GM21737 (cell line): ENCODE results near the gene GRIK5.
"Not testable (repeated sequence)": the region's sequence is repeated elsewhere in the genome, so short reads cannot be mapped to it uniquely, and the experiment has no call there.

Experiments
- ATAC-seq: cut with Tn5 transposase; IDR thresholded peaks from one replicate; pipeline ENCODE4 v1.9.1; 2021; ENCODE audit warnings: mild to moderate bottlenecking, moderate library complexity; ENCODE audit not compliant: unreplicated experiment

Gene GRIK5

DNA sequence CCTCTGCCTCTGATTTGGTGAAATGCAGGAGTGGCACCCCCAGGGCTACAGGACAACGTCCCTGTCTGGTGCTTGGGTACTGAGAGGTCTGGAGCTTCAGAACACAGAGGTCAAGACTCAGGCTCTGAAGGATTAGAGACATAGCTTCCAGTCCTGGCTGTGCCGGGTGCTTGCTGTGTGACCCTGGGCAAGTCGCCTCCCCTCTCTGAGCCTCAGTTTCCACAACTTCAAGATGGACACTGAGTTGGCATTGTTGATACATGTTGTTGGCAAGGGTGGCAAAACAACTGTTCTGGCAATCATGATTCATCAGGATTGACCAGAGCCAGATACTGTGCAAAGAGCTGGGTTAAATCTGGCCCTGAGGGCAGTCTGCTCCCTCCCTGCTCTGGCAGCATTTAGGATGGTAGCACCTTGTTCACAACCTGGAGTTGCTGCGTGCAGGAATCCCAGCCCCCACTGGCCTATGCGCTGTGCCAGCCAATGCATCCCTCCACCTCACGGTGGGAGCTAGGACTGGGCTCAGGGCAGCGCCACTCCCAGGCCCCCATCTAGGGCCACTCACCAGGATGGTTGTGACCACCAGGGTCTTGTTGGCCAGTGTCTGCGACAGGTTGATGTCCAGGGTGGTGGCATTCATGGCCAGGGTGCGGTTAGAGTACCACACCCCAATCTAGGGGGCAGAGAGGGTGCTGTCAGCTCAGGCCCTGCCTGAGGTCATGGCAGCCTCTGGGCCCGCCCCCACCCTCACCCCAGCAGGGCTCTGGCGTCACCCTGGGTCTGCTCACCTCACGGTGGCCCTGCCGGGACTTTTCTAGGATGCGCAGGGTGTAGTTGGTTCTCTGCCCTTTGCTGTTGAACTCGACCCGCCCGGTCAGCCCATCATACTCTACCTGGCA lies 16.7 kb downstream of the GRIK5 start:
- no peak for ATAC-seq

DNA sequence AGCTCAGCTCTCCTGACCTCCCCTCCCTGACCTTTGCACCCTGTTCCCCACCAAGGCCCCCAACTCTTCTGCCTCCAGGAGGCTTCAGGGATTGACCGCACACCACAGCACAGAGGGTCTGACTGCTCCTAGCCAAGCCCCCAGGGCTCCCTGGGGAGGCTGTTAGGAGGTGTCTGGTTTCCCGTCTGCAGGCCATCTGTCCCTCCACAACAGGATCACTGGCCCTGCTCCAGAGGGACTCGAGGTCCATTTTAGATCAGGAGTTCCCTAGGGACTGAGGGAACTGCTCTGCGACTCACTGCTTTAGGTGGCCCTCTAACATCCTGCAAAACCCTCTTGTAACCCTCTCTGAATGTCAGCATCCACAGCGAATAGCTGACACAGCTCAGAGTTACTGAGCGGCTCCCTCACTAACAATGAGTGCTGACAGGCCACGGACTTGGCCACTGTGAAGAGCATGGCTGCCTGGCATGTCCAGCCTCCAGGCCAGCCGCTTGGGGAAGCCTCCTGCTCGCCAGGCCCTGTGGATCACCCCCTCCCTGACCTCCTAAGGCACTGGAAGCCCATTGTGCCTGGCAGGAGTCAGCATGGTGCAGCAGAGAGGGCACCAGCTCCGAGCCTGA lies 17.7 kb downstream of the GRIK5 start:
- ATAC-seq, result no peak

- no peak for ATAC-seq
Measured at GRCh38 chr19:42051166-42052115, 18.6 kb downstream of the GRIK5 start.

- ATAC-seq, result no peak
Measured at GRCh38 chr19:42048992-42049391, 21.0 kb downstream of the GRIK5 start.

DNA sequence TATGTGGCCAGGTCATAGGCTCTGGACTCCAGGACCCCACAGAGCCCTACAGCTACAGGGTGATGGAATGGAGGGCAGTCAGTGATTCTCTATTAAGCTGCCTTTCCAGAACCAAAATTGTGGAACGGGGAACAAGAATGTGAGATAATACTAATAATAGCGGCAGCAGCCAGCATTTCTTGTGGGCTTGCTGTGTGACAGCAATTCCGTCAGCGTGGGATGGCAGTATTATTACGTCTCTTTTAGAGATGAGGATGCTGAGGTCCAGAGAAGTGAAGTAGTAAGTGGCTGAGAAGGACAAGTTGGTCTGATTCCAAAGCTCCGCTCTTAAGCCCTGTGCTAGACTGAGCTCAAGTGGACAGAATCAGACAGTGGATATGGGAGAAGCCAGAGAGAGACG lies 24.4 kb downstream of the GRIK5 start:
- ATAC-seq, result no peak

GRCh38 chr19:42042455-42043170 lies 27.4 kb downstream of the GRIK5 start:
- no peak for ATAC-seq

GRCh38 chr19:42040491-42040890 lies 29.5 kb downstream of the GRIK5 start:
- not testable (repeated sequence) for ATAC-seq

DNA sequence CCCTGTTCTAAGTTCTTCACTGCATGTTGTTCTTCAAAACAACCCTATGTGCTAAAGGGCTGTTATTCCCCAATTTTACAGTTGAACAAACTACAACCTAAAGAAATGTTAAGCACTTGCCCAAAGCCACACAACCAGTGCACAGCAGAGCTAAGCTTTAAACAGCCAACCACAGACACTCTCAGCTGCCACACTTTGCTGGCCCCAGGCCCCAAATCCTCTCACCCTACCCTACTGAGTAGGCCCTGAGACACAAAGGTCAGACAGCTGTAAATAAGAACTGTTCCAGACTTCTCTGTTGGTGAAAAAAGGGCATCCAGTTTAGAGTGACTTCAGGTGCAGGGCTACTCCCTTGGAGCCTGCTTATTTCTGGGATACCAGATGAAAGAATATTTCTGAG lies 30.0 kb downstream of the GRIK5 start:
- no peak for ATAC-seq

DNA sequence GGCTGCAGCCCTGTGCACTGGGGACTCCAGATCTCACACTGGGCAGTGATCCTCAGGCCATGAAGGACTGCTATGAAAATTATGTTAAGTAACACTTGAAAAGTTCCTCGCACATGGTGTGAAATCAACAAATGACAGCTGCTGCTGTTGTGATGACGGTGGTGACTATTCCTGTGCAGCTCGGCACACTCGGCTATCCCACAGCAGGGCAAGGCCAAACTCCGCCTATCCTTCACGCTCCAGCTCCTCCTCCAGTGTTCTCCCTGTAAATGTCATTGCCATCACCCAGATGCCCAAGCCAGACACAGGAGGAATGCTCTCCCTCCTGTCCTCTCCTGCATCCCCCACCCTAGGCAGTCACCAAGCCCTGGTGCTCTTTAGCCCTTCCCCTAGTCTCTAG lies 31.3 kb downstream of the GRIK5 start:
- ATAC-seq, result no peak

DNA sequence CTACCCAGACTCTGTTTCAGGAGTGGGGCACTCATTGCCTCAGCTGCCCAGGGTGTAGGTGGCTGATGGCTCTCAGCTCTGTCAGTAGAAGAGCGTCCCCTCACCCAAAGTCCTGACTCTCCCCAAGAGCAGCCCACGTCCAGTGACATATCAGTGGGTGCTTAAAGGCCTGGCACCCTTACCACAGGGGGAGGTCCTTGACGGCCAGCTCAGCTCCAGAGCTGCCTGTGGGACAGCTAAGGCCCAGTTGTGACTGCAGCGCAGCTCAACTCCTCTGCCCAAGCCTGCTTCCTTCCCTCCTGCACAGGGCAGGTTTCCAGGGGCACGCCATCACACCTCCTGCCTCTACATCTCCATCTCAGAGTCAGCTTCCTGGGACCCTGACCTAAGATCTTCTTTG lies 32.4 kb downstream of the GRIK5 start:
- no peak for ATAC-seq

DNA sequence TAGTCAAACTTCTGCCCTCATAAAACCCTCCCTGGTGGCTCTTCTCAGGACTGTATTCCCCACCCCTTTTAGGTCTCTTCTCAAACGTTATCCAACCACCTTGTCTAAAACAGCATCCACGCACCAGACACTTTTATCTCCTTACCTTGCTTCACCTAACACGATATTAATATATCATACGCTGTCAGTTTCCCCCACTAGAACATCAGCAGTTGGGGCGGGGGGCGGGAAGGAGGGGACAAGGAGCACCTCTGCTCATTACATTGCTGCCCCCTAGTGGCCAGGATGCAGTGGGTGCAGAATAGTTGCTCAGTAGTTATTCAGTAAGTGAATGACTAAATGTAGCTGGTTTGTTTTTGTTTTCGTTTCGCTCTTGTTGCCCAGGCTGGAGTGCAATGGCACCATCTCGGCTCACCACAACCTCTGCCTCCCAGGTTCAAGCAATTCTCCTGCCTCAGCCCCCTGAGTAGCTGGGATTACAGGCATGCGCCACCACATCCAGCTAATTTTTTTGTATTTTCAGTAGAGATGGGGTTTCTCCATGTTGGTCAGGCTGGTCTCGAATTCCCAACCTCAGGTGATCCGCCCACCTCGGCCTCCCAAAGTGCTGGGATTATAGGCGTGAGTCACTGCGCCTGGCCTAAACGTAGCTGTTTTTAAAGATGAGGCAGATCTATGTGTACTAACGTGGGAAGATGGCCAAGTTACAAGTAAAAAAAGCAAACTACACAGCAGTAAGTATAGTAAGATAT lies 35.2 kb downstream of the GRIK5 start:
- ATAC-seq, result not testable (repeated sequence)

DNA sequence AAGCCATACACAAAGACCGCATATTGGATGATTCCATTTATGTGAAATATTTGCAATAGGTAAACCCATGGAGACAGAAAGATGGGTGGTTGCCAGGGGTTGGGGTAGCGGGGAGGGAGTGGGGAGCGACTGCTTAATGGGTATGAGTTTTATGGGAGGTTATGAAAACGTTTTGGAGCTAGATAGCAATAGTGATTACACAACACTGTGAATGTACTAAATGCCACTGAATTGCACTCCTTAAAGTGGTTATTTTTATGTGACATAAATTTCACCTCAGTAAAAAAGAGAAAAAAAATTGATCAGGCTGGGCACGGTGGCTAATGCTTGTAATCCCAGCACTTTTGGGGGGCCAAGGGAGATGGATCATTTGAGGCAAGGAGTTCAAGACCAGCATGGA lies 36.6 kb downstream of the GRIK5 start:
- no peak for ATAC-seq

- no peak for ATAC-seq
Measured at GRCh38 chr19:42032431-42032830, 37.6 kb downstream of the GRIK5 start.

DNA sequence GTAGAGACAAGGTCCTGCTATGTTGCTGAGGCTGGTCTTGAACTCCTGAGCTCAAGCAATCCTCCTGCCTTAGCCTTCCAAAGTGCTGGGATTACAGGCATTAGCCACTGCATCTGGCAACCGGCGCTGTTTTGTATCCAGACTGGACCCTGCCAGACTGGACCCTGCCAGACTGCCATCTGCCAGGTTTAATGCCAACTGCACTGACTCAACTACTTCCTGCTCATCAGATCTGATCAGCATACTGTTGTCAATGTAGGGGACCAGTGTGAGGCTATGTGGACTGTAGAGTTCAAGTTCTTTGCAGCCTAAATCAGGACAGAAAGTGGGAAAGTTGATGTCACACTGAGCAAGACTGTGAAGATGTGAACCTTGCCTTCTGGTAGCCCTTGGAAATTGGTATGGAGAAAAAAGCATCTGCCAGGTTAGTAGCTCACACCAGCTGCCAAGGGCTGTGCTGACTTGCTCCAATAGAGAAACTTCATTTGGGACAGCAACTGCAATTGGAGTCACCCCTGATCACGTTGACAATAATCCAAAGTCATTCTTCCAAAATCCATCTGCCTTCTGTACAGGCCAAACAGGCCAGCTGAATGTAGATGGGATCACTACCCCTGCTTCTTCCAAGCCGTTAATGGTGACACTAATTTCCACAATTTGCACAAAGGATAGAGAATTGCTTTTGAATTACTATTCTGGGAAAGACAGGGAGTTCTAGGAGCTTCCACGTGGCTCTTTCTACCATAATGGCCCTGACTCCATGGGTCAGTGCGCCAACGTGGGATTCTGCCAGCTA lies 39.2 kb downstream of the GRIK5 start:
- ATAC-seq, result no peak

DNA sequence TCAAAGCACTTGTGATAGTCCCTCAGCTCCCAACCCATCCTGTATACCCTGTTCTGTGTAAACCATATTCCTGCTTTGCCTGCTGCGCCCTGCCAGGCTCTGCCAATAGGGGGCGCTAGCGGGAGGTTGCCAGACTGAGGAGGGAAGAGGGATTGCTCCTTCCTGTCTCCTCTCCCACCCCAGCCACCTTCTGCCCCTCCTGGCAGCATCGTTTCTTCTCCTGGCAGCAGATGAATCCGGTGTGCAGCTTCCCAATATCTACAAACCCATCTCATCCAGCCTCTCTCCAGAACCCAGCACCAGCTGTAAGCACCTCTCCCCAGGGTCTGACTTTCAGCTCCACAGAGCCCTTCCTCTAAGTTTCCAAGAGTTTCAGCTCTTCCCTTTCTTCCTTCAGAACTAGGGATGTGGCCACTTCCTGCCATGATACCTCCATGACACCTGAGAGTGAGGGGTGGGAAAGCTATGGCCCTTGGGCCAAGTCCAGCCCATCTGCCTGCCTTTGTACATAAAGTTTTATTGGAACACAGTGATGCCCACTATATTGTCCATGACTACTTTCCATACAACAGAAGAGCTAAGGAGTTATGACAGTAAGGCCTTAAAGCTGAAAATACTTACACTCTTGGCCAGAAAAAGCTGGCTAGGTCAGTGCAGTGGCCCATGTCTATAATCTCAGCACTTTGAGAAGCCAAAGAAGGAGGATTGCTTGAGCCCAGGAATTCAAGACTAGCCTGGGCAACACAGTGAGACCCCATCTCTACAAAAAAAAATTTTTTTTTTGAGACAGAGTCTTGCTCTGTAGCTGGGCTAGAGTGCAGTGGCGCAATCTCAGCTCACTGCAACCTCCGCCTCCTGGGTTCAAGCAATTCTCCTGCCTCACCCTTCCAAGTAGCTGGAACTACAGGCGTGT lies 41.4 kb downstream of the GRIK5 start:
- no peak for ATAC-seq

- ATAC-seq, result no peak
Measured at GRCh38 chr19:42024622-42025111, 45.3 kb downstream of the GRIK5 start.

DNA sequence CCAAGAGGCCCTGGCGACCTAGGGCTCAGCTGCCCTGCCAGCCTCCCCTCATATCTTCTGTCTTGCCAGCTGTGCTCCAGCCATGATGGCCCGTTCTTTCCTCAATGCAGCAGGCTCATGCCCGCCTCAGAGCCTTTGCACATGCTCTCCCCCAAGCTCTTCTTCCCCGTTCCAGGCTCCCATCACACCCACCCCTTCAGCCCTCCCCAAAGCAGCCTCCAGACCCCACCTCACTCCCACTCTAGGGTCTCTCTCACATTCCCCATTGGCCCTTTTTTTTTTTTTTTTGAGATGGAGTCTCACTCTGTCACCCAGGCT lies 46.1 kb downstream of the GRIK5 start:
- no peak for ATAC-seq
